Psoas muscle (tissue), 8 donors: ENCODE measurements around the gene FLT3. TPM values are rescaled to one million over a fixed set of nuclear protein-coding genes. Genes with fewer than 3 reads are reported as not detected.
A peak's percentile ranks its signal among the peaks of the same experiment; 100 is the strongest.

ENCODE experiments used
- ATAC-seq, 4 donors: fragments of 200-7000 bp; cut with Tn5 transposase; one replicate each; pipeline ENCODE4 v1.9.1; 2020; ENCODE audit warnings: moderate library complexity in 3 of 4, mild to moderate bottlenecking in 2 of 4
- DNase-seq, 2 donors: peaks; one replicate each; pipeline ENCODE4 v3.0.0-alpha.2; 2020
- H3K27ac ChIP-seq: fragments of 200-600 bp; one replicate; pipeline ENCODE4 v1.8.0; 2022
- H3K27me3 ChIP-seq, 3 donors: fragments of 200-600 bp in 1 of 3; one replicate each; pipeline versions ENCODE4 v1.6.1 to v1.8.0; 2013 to 2022; ENCODE audit warnings: low read length in 2 of 3, mild to moderate bottlenecking in 2 of 3, moderate library complexity in 1 of 3; ENCODE audit not compliant: insufficient read depth in 3 of 3
- H3K36me3 ChIP-seq, 2 donors: fragments of 200-600 bp in 1 of 2; one replicate each; pipeline versions ENCODE4 v1.6.1 to v1.8.0; 2013 to 2022; ENCODE audit warnings: low read depth in 1 of 2, mild to moderate bottlenecking in 1 of 2, moderate library complexity in 1 of 2; ENCODE audit not compliant: insufficient read depth in 1 of 2
- H3K4me1 ChIP-seq: fragments of 200-600 bp; one replicate; pipeline ENCODE4 v1.8.0; 2022
- H3K4me3 ChIP-seq: fragments of 200-600 bp; one replicate; pipeline ENCODE4 v1.8.0; 2022; ENCODE audit warnings: mild to moderate bottlenecking
- H3K9me3 ChIP-seq: fragments of 200-600 bp; one replicate; pipeline ENCODE4 v1.8.0; 2022
- CTCF ChIP-seq: fragments of 200-600 bp; IDR thresholded peaks from one replicate; pipeline ENCODE4 v1.8.0; 2022; ENCODE audit warnings: antibody characterized with exemption
- WGBS, 3 donors: extraction: QIAGEN DNeasy Blood & Tissue Kit; methylation state at CpG; one replicate each; pipeline versions ENCODE4 v1.1.6 to v1.1.7; 2013; 5-methylcytosine and 5-hydroxymethylcytosine counted together
- intact Hi-C, 2 donors: fragments of 100-400 bp; cut with DNase I; formaldehyde crosslinking; loops; one replicate each; pipeline versions ENCODE4 v1.11.0 to v1.14.2; 2022
- polyA plus RNA-seq, 3 donors: library from polyadenylated mRNA; stranded (reverse); fragments of 200-250 nt; gene quantifications; one replicate each; pipeline ENCODE4 v1.2.3, GENCODE V29; 2013
- total RNA-seq, 4 donors: library from RNA; stranded (reverse); fragmentation: NEBNext Ultra II Directional in 2 of 4; extraction: Animal tissue kit (Norgen Biotek cat#: 25700) in 2 of 4; gene quantifications; one replicate each; pipeline versions ENCODE4 v1.2.1 to v1.2.4, GENCODE V29; 2021 to 2023
- donor health status: healthy with polysubstance abuse.
- donor health status: DM: no; HTN: no; CAD: no; lungs with moderate emphysema.
- donor health status: Bipolar disorder and iron deficiency.
- donor health status: healthy.
- donor health status: DM: yes; HTN: yes; CAD: no.
- donor health status: DM: no; HTN: no; CAD: no.
- donor health status: DM: no; HTN: no; CAD: no.
- donor health status: DM: yes; HTN: yes; CAD: no.

Gene FLT3
- total and polyA plus RNA-seq, 7 donors = 0.04 to 0.19 (median 0.06) TPM; not detected in 2

DNA sequence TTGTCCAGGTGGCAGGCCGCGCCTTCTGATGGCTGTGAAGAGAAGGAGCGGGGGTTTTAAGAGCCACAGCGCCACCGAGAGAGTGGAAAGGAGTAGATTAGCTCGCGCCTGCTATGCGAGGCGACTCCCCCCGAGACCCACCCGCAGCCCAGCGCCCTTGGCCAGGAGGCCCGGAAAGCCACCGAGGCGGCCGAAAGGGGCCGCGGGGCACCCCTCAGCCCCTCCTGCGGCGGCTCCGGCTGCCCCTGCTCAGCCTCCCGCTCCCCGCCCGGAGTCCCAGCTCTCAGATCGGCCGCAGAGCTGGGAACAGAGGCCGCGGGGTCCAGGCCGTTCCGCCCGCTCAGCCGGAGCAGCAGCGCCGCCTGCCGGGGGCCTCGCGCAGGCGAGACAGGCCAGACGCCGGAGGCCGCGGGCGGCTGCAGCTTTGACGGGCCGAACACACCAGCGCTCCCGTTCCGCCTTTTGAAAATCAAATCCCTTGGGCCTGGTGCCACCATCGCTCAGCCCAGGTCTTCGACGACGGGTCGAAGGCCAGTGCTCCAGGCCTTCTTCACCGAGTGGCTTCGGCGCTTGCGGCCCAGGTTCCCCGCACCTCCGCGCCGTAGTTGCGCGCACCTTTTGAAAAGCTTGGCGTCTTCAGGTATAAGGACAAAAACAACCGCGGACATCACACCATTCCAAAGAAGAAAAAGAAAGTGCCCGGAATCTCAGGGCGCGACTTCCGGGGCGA, 146.5 kb downstream of the FLT3 start:
- Histone ChIP-seq H3K4me1 (peaks cover 7% of the 10 kb centered on the region), H3K27me3 (peaks cover 3 to 85% (median 19%) of the 10 kb centered on the region in 3 donors), H3K27ac (no peak overlapping the region), H3K9me3 (no peaks in the 10 kb centered on the region), H3K36me3 (no peaks in the 10 kb centered on the region), H3K4me3 (peak overlapping the region; percentile 64)
- peak; percentile 71 to 78 for DNase-seq
- WGBS, 3 donors = 2% methylated on average over 65 to 71 of the region's 71 CpGs
- peak; percentile 73 for TF ChIP-seq CTCF
- ATAC-seq = peak; percentile 84 to 90 (median 90)
- intact Hi-C loops = no loop called here

Other genes starting within 250 kb of the FLT3 start
- gene PDX1, start 180.6 kb downstream of the FLT3 start, total RNA-seq = not detected
- not detected for gene PDX1, start 180.6 kb downstream of the FLT3 start, polyA plus RNA-seq
- not detected for gene CDX2, start 131.3 kb downstream of the FLT3 start, total RNA-seq
- under 1 TPM in 1 of 3 donors, not detected in 2; 0.03 TPM for gene CDX2, start 131.3 kb downstream of the FLT3 start, polyA plus RNA-seq
- not detected for gene URAD, start 111.9 kb downstream of the FLT3 start, total RNA-seq
- gene URAD, start 111.9 kb downstream of the FLT3 start, polyA plus RNA-seq = not detected
- gene PAN3, start 38.0 kb upstream of the FLT3 start, total RNA-seq = 1 to 10 TPM; 5.9 to 9.0 (median 8.6) TPM
- gene PAN3, start 38.0 kb upstream of the FLT3 start, polyA plus RNA-seq = 1 to 10 TPM; 2.3 to 3.4 (median 2.9) TPM